HG02885 (cell line): ENCODE data around the gene FBXO11.
"Not testable (repeated sequence)": the region's sequence is repeated elsewhere in the genome, so short reads cannot be mapped to it uniquely, and the experiment has no call there.

Experiments used
- ATAC-seq: cut with Tn5 transposase; IDR thresholded peaks from one replicate; pipeline ENCODE4 v1.9.1; 2021; ENCODE audit warnings: mild to moderate bottlenecking; ENCODE audit not compliant: unreplicated experiment, poor library complexity

The FBXO11 gene

GRCh38 chr2:47862949-47863348 lies 43.3 kb downstream of the FBXO11 start:
- ATAC-seq, result no peak

- not testable (repeated sequence) for ATAC-seq
These were observed 53.1 kb downstream of the FBXO11 start for GRCh38 chr2:47853067-47853777.

GRCh38 chr2:47850198-47850597 lies 56.1 kb downstream of the FBXO11 start:
- ATAC-seq, result no peak

GRCh38 chr2:47849368-47849767 lies 56.9 kb downstream of the FBXO11 start:
- no peak for ATAC-seq

DNA sequence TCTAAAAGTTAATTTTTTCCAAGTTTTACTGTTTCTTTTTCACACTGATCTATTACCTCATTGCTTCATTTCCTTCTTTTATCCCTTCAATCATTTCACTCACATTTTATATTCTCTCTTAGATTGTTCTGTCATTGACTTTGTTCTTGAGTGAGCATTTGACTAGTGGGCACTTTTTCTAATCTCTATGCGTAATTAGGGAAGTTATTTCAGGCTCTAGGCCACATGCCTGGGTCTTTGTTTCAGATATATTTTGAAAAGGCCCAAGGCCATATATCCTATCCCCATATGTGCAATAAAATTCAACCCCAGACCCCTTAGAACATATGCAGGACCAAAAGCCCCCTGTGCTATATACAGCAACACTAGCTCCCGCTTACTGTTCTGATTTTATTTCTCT lies 62.1 kb downstream of the FBXO11 start:
- ATAC-seq, result no peak

GRCh38 chr2:47843407-47843806 lies 62.9 kb downstream of the FBXO11 start:
- ATAC-seq, result no peak

DNA sequence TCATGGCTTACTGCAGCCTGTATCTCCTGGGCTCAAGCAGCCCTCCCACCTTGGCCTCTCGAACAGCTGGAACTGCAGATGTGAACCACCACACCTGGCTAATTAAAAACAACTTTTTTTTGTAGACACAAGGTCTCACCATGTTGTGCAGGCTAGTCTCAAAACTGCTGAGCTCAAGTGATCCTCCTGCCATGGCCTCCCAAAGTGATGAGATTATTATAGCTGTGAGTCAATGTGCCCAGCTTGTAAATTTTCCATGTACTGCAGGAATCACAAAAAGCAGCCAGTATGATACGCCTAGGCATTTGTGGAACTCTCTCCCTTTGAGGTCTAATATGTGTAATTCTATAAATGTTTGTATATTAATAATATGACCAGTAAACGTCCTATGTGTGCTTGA lies 63.5 kb downstream of the FBXO11 start:
- ATAC-seq, result no peak

GRCh38 chr2:47838686-47839085 lies 67.6 kb downstream of the FBXO11 start:
- ATAC-seq, result no peak

GRCh38 chr2:47838249-47838648 lies 68.0 kb downstream of the FBXO11 start:
- no peak for ATAC-seq

- ATAC-seq, result peak; percentile 91
These were observed 72.8 kb downstream of the FBXO11 start for GRCh38 chr2:47833516-47833968.

DNA sequence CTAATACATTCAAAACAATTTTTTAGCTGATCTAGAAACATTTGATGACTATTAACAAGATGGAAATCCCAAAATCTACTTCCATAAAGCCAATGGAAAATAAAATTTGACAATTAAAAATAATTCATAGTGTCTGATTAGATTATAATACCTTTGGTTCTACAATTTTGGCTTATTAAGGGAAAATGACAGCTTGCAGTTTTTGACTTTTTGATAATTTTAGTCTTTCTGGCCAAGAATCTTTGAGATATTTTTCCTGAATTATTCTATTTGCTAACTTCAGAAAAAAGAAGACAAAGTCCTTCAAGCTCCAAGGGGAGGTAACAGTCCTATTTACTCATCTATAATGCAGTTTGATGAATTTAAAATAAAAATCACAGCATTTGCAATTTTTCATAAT lies 83.8 kb downstream of the FBXO11 start:
- no peak for ATAC-seq

DNA sequence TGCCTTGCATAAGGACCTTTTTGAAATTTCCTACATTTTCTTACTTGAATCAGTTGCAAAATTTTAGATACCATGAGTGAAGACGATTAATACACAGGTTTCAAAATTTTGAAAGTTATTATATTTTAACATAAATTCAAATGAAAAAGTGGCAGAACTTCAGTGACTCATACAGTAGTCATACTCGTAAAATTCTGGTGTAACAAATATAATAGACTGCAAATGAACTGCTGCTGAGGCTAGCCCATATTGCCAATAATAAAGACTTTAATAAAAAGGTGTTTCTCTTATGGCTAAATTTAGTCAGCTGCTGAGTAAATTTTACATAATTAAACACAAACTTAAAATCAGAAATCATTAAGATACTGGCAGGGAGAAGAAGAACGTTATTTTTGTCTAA lies 86.5 kb downstream of the FBXO11 start:
- no peak for ATAC-seq

DNA sequence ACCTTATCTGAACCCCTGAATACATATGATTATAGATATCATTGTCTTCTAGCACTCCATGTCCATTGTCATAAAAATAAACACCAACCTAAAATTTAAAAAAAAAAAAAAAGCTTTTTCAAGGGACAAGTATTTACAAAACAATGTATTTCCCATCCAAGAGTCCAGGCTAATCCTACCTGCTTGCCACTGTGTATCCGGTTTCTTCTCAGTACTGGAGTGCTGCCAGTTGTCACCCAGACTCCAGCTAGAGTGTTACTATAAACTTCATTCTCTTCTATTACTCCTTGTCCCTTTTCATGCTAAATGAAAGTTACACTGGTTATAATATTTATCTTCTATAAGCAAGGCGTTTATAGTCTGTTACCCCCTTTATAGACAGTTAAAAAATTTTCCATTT lies 87.5 kb downstream of the FBXO11 start:
- no peak for ATAC-seq

DNA sequence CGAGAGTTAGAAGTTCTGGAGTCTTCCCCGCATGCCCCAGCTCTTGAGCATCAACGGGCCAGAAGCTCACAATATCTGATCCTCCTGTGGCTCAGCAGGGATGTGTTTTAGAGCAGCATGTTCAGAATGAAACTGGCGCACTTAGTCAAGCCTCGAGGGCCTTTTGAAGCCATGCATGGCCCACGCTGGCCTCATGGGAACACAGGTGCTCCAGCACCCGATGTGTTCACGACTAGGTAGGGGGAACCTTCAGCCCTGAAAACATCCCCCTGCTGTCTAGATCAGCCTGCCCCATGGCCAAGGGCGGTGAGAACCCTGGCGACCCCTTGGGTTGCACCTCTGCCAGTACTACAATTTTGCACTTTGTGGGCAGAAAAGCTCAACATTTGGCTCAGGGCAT lies 90.5 kb downstream of the FBXO11 start:
- peak; percentile 72 for ATAC-seq

DNA sequence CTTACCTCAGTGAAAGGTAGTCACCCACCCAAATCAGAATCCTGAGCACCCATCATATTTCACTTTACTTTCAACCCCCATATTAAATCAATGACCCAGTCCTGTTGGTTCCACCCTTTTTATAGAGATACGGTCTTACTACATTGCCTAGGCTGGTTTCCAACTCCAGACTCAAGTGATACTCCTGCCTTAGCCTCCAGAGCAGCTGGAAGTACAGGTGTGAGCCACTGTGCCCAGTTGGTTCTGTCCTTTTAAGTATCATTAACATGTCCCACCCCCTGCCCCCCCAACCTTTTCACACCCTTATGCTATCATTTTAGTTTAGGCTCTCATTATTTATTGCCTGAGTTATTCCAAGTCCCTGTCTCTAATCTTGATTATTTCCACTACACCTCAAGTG lies 94.6 kb downstream of the FBXO11 start:
- no peak for ATAC-seq

DNA sequence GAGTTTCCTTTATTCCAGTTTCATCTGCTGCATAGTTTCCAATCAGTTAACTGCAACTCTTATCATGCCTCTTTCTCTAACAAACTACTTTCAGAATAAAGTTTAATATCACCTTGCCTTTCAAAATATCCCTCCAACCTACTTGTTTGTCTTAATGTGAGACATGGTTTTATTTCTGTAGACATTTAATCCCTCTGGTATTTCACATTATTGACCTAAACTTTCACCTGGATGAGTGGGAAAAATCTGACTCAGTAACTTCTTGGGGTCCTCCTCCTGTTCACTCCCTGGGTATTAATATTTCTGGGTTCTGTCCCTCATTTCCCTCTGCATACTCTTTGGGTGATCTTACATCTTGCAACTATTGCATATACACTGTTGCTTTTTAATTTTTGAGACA lies 95.4 kb downstream of the FBXO11 start:
- ATAC-seq, result no peak

- ATAC-seq, result no peak
These were observed 96.4 kb downstream of the FBXO11 start for GRCh38 chr2:47809903-47810302.

DNA sequence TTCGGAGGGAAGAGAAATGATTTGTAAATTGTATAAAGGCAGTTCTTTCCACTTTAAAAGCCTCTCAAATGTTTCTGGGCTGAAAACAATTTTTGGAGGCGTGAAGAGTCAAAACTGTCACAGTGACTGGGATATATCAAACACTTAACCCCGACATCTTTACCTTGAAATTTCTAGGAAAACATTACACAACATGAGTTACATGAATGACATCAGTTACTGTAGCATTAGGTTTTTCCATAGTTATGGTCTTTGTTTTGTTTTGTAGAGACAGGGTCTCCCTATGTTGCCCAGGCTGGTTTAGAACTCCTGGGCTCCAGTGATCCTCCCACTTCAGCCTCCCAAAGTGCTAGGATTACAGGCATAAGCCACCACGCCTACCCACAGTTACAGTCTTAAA lies 97.7 kb downstream of the FBXO11 start:
- ATAC-seq, result no peak

GRCh38 chr2:47805850-47806249 lies 100.4 kb downstream of the FBXO11 start:
- ATAC-seq, result no peak

GRCh38 chr2:47803770-47804169 lies 102.5 kb downstream of the FBXO11 start:
- no peak for ATAC-seq

GRCh38 chr2:47803363-47803762 lies 102.9 kb downstream of the FBXO11 start:
- ATAC-seq, result no peak

- no peak for ATAC-seq
These were observed 105.2 kb downstream of the FBXO11 start for GRCh38 chr2:47801118-47801517.
